ENCODE results near the gene OAT.
"Not testable (repeated sequence)": the region's sequence is repeated elsewhere in the genome, so short reads cannot be mapped to it uniquely, and the experiment has no call there.

GRCh38 chr10:124441694-124442093 lies 23.0 kb upstream of the OAT start:
- not testable (repeated sequence) for TF ChIP-seq CTCF, POLR2A (IDR thresholded peaks at IDR 0.05)

Measured in Peyer's patch (tissue), 4 donors.